DMS 273 treated with DMSO at 0.1 percent for 48 hours (cell line): ENCODE data around the gene GNAZ.
"Not testable (repeated sequence)": the region's sequence is repeated elsewhere in the genome, so short reads cannot be mapped to it uniquely, and the experiment has no call there.

ENCODE experiments used
- DNase-seq: peaks from one replicate; lab custom pipeline; 2025; lab: John Stamatoyannopoulos, UW

GNAZ gene

DNA sequence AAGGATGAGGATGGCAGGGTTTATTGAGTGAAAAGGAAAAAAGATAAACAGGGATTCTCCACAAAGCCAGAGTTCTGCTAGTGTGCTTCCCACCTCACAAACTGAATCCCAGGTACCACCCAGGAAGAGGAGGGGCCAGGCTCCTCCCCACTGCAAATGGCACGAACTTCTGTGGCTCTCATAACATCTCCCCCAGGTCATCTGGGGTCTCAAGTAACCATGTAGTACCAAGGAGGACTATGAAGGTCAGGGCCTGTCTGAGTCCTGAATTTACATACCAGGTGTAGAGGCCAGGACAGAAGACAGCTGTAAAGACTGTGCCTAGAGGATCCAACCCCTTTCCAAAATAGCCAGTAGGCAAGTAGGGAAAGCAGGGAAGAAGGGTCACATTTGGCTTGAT, 25.7 kb upstream of the GNAZ start:
- no peak for DNase-seq

DNA sequence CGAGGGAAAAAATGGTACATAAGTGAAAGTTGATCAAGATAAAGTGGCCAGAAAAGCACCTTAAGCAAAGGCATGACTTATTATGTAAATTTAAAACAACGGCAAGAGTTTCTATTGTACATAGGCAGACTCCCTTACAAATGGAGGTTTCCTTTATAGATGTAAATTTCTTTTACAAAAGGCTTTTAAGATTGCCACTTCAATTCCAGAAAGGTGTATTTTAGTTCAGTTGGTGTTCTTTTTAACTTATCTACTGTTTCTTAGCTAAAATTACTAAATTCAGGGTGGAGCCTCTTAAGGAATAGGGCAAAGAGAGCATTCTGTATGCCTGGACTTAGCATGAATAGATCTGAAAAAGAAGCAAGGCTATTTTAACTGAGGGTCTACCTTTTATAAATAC, 24.9 kb upstream of the GNAZ start:
- no peak for DNase-seq

- DNase-seq, result no peak
These were observed 23.1 kb upstream of the GNAZ start for GRCh38 chr22:23047265-23047664.

- DNase-seq, result no peak
These were observed 22.6 kb upstream of the GNAZ start for GRCh38 chr22:23047742-23048141.

DNA sequence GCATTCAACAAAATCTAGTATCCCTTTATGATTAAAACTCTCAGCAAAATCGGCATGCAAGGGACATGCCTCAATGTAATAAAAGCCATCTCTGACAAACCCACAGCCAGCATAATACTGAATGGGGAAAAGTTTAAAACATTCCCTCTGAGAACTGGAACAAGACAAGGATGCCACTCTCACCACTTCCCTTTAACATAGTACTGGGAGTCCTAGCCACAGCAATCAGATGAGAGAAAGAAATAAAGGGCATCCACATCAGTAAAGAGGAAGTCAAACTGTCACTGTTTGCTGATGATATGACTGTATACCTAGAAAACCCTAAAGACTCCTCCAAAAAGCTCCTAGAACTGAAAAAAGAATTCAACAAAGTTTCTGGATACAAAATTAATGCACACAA, 19.8 kb upstream of the GNAZ start:
- DNase-seq, result not testable (repeated sequence)

DNA sequence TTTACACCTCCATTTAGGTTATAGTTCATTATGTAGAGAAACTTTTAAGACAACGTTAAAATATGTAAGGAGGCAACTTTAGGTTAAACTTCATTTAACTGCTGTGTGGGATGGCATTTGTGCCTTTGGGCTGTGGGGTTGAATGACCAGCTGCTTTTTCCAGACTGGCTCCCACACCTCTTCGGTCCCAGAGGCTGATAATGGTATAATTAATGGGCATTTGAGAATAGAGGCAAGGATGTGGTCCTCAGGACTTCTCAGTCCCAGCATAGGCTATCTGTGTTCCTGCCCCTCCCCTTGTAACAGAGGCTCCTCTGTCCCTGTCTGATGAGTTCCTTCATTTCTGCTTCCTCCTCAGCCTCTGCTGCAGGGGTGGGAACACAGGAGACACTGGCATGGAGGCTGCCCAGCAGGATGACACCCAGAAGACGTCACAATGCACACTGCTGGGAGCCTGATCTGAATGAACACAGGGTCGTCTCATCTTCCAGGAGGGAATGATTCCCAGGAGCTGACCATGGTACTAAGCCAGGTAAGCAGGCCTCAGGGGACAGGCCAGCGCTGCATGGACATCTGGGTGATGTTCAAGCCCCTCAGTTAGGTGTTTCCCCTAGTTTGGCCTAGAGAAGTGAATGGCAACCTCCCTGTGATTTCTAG, 17.1 kb upstream of the GNAZ start:
- no peak for DNase-seq

- no peak for DNase-seq
These were observed 16.3 kb upstream of the GNAZ start for GRCh38 chr22:23053912-23054530.

DNA sequence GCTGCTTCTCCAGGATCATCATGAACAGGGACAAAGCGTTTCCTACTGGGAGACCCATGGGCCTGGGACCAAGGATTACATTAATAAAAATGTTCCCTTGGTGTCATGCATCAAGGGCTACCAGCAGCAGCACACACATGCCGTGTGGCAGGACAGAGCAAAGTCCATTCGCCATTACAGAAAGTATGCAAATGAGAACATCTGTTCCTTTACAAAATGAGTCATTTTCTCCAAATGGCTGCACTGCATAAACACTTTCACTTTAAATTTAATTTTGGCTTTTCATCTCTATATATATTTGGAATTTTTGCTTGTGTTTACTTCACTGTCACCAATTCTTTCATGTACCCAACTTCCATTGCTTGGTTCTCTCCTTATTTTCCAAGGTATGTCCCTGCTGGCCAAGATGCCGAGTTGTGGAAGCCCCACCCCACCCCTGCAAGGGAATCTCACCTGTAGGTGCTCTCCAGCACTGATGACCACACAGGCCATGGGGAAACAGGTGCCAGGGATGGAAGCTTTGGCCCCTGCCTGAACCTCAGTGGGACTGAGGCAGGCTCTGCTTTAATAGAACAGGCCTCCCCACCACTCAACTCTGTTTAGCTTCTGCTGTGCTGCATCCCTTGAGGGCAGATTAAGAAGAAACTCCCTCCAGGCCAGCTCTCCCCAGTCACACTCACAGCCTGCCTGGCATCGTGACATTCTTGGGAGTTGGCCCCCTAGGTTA, 15.6 kb upstream of the GNAZ start:
- DNase-seq, result no peak

- no peak for DNase-seq
These were observed 14.7 kb upstream of the GNAZ start for GRCh38 chr22:23055449-23056179.

DNA sequence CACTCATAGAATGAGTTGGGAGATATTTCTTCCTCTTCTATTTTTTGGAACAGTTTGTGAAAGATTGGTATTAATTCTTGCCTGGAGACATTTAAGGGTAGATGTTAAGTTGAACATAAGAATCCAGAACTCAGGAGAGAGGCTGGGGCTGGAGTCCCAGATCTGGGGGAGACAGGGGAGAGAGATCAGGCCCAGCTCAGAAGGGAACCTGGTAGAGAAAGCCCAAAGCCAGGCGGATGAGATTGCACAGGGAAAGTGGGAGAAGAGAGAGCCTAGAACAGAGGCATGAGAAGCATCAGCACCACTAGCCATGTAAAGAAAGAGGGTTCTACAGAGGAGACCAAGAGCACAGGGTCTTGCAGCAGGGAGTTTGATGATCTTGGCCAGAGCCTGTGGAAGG, 13.0 kb upstream of the GNAZ start:
- no peak for DNase-seq

- no peak for DNase-seq
These were observed 12.3 kb upstream of the GNAZ start for GRCh38 chr22:23058063-23058462.

DNA sequence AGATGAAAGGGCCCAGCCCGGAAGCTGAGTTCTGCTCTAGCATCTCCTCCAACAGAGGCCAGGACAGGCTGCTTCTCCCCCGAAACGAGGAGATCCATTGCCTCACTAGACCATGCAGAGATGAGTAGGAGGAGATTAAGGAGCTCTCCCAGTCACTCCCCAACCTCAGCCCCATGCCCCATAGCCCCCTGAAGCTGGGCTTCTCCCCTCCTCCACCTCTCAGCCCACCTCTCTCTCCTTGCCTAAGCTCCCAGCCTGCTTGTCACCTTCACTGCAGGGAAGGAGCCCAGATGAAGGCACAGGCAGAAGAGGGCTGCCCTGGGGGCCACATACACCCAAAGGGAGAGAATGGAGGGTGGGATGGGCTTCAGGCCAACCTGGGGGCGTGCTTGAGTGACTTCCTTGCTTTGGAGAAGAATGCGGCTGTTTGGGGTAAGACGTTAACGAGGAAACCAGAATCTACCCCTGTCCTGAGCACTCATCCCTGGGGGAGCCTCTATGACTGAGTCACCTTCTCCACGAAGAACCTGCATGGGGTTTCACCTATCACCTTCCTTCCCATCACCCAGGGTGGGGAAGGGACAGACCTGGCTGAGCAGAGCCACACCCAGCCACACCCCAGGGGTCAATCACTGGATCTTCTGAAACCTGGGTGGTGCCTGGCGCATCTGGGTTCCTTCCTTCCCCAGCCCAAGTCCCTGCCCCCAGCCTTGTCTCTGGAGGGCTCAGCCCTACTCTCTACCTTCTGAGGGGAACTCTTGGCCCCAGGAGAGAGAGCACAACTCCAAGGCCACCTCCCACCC, 11.6 kb upstream of the GNAZ start:
- DNase-seq, result no peak

- no peak for DNase-seq
These were observed 10.9 kb upstream of the GNAZ start for GRCh38 chr22:23059284-23059948.

DNA sequence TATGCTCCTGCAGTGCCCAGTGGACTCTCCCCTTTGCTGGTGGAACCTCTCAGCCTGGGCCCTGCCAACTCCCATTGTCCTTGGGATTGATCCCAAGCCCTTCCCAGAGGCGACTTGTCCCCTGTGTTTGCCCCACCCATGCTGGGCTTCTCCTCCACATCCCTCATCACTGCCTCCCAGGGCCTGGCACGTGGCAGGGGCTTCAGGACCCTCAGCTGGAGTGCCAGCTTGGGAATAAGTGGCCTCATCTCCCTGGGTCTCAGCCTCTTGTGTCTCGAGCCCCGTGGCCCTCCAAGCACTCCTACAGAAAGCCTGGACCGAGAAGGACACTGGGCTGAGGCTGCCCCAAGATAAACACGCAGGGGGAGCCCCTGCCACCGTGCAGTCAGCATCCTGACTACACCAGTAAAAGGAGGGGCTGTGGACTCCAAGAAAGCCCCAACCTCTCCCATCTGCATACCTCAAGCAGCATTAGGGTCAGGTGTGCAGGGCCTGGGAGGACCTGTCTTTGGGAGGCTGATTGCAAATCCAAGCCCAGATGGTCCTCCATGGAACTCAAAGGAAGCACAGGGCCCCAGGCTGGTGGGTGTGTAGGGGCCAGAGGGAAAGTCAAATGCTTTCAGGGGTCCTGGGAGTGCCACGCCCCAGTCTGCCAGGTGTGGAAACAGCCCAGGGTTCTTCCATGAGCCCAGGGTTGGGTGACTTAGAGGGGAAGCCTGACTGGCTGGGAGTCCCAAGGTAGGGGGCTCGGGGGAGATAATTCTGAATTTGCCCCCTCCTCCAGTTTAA, 9.5 kb upstream of the GNAZ start:
- no peak for DNase-seq

DNA sequence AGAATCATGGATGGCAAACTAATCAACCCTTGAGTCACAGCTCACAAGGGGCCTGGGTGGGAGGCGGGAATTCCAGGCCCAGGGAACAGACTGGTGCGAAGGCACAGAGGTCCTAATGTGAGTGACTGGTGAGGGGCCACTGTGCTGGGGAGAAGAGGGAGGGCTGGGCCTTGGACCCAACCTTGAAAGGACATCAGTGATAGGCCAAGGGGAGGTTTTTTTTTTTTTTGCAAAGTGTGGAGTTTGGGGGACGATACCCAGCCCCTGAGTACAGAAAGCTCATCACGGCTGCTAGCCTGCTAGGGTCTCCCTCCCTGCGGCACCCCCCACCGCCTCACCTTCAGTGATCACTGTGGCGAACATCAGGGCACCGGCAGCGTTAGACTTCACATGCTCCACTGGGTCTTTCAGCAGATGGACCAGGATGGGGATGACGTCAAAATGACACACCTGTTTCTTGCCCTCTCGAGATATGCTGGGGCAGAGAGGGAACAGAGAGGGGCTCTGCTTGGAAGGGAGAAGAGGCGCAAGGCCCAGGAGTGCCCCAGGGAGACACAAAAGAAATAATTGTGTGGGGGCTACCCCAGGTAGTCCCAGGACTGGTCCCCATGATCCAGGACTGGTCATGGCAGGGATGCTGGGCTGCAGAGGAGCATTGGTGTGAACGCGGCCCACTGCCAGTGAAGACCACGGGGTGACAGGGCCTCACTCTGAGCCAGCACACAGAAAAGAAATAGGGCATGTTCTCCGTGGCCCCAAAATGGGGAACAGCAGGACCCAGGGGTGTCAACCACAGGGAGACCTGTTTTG, 8.6 kb upstream of the GNAZ start:
- no peak for DNase-seq

DNA sequence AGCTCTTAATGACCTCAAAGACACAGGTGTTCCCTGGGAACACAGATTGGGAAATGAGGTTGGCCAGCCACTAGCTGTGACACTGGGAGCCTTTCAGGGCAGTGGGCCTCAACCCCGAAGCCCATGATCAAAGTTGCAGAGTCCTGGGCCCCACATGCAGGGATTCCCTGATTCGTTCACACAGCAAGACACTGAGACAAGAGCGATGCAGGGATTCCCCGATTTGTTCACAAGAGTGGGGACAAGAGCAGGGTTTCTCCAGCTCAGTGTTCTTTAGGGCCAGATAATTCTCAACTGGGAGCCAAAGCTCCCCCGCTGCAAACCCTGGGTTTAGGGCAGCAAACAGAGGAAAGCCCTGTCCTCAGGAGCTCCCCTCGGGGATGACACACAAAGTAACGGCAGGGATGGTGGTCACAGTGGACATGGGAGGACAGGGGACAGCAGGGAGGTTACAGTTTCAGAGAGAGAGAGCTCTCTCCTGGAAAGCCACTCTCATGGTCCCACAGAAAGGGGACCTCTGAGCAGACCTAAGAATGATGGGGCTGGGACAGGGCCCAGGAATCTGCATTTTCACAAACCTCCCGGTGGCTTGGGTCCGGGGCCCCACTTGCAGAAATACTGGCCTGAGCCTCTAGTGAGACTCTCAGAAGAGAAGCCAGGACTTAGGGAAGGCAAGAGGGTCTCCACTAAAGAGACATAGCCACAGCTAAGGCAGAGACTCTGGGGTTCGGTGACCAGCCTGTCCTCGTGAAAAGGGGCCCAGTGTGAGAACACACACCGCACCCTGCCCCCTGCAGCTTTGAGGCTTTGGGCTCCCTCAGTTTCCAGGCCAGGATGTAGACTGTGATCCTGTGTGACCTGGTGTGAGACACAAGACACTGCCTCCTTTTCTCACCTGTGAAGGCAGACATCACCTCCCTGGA, 7.4 kb upstream of the GNAZ start:
- no peak for DNase-seq

DNA sequence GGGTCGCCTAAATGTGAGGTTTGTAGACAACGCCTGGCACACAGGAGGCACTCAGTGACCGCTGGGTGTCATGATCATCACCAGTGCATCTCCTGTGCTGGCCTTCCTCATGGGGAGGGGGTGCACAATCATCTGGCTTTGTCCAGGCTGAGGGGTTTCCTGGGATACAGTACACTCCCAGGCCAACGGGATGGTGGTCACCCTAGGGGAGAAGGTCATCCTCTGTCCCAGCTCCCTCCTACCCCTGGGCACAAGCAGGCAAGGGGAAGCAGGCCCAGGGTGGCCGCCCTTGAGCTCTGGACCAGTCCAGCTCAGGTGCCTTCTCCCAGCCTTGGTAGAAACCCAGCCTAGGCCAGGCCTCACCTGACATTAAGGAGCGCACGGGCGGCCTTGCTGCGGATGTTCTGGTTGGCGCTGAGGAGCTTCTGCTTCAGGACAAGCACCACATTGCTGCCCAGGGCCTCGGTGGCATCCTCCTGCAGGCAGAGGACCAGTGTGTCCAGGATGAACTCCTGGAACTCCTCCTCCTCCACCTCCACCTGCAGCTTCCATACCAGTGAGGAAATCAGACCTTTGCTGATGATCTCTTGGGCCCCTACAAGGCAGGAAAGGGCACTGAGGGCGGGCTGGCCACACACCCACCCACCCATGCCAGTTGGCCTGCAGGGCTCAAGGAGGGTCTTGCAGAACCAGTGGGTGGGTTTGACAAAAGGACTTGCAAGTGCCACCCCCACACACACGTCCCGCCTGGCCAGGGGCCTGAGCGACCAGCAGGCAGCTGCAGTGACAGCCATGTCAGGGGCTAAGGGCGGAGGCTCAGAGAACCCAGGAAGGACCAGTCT, 6.6 kb upstream of the GNAZ start:
- no peak for DNase-seq
